Measurements from ENCODE around the gene PCP2. TPM values are rescaled to one million over a fixed set of nuclear protein-coding genes. Genes with fewer than 3 reads are reported as not detected.
"Not testable (repeated sequence)": the region's sequence is repeated elsewhere in the genome, so short reads cannot be mapped to it uniquely, and the experiment has no call there.

PCP2 gene
- total RNA-seq, 2 donors from 2014 or later: 0.32 TPM; not detected in 1

DNA sequence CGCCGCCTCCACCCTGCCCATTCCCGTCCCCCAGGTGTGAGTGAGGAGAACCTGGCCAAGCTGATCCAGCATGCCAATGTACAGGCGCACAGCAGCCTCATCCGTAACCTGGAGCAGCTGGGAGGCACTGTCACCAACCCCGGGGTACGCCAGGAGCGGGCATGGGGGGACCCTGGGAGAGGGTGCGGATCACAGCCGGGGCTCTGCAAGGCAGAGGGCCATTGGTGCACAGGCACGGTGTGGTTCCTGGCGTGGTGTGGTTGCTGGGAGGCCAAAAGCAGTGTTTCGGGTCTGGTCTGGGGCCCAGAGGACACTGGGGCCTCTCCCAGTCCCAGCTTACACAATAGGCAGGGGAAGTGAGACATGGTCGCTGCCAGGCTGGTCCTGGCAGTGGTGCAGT is 11.6 kb upstream of the PCP2 start:
- Histone ChIP-seq H3K27me3 (no peaks in the 10 kb centered on the region), H3K9ac (ENCODE audit: low read depth in 2 of 2, low read length in 2 of 2) (no peak overlapping the region), H3K4me1 (no peaks in the 10 kb centered on the region), H3K4me3 (no peak overlapping the region), H3K36me3 (no peaks in the 10 kb centered on the region), H3K27ac (no peak overlapping the region), H3K9me3 (no peaks in the 10 kb centered on the region)
- DNase-seq: no peak
- intact Hi-C loops (cut with DNase I): no loop called here
- TF ChIP-seq CTCF (IDR thresholded peaks at IDR 0.05): no peak

GRCh38 chr19:7644550-7644877 is 11.0 kb upstream of the PCP2 start:
- no peaks in the 10 kb centered on the region for H3K9me3 ChIP-seq
- H3K4me3 ChIP-seq: no peak overlapping the region
- TF ChIP-seq CTCF (IDR thresholded peaks at IDR 0.05): no peak
- no peaks in the 10 kb centered on the region for H3K27me3 ChIP-seq
- H3K4me1 ChIP-seq: no peaks in the 10 kb centered on the region
- no peak overlapping the region for H3K27ac ChIP-seq
- H3K9ac ChIP-seq (ENCODE audit: low read depth in 2 of 2, low read length in 2 of 2): no peak overlapping the region
- intact Hi-C loops (cut with DNase I): no loop called here
- DNase-seq: no peak
- no peaks in the 10 kb centered on the region for H3K36me3 ChIP-seq

- H3K36me3 ChIP-seq; H3K27ac ChIP-seq; H3K4me1 ChIP-seq; H3K9ac ChIP-seq (ENCODE audit: low read depth in 2 of 2, low read length in 2 of 2); H3K4me3 ChIP-seq; H3K27me3 ChIP-seq; H3K9me3 ChIP-seq; intact Hi-C loops (cut with DNase I): not testable (repeated sequence)
- peak; percentile 36 for DNase-seq
These were observed 10.4 kb upstream of the PCP2 start for GRCh38 chr19:7643629-7644549.

DNA sequence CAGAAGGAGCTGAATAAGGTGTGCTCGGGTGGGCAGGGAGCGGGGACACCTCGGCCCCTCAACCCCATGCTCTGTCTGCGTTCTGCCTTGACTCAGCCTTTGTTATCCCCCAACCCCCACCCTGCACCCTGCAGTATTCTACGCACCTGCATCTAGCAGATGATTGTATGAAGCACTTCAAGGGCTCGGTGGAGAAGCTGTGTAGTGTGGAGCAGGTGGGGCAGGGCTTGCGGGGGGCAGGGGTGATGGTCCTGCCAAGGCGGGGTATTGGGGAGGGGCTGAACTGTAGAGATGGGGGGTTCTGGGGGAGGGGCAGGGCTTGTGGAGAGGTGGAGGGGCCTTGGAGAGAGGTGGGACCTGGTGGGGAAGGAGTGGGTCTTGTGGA is 9.5 kb upstream of the PCP2 start:
- no peak overlapping the region for H3K27ac ChIP-seq
- no peaks in the 10 kb centered on the region for H3K4me1 ChIP-seq
- intact Hi-C loops (cut with DNase I): no loop called here
- no peaks in the 10 kb centered on the region for H3K9me3 ChIP-seq
- TF ChIP-seq CTCF (IDR thresholded peaks at IDR 0.05): no peak
- no peak for DNase-seq
- no peak overlapping the region for H3K9ac ChIP-seq (ENCODE audit: low read depth in 2 of 2, low read length in 2 of 2)
- H3K27me3 ChIP-seq: no peaks in the 10 kb centered on the region
- H3K36me3 ChIP-seq: no peaks in the 10 kb centered on the region
- H3K4me3 ChIP-seq: no peak overlapping the region

- Histone ChIP-seq H3K9me3 (no peaks in the 10 kb centered on the region), H3K36me3 (no peaks in the 10 kb centered on the region), H3K9ac (ENCODE audit: low read depth in 2 of 2, low read length in 2 of 2) (no peak overlapping the region), H3K4me3 (no peak overlapping the region), H3K27ac (no peak overlapping the region), H3K4me1 (no peaks in the 10 kb centered on the region), H3K27me3 (no peaks in the 10 kb centered on the region)
- intact Hi-C loops (cut with DNase I): no loop called here
- no peak for DNase-seq
- no peak for TF ChIP-seq CTCF (IDR thresholded peaks at IDR 0.05)
These were observed 8.9 kb upstream of the PCP2 start for GRCh38 chr19:7642295-7643030.
